Neural progenitor cell (in vitro differentiated cells): ENCODE measurements around the gene ZP1.

Source experiments
- EZH2 ChIP-seq: fragments of 200-600 bp; sonication (generic); IDR thresholded peaks from 2 replicates; pipeline ENCODE4 v1.6.1; 2017; ENCODE audit warnings: antibody characterized with exemption, mild to moderate bottlenecking, moderate library complexity
- TF ChIP-seq, protein P1 (sequence below): fragments of 200-600 bp; sonication (generic); IDR thresholded peaks from 2 replicates; pipeline ENCODE4 v1.5.1; 2017; ENCODE audit warnings: antibody characterized with exemption, mild to moderate bottlenecking

GRCh38 chr11:60851327-60852104 is 15.8 kb upstream of the ZP1 start:
- TF ChIP-seq, protein P1, sequence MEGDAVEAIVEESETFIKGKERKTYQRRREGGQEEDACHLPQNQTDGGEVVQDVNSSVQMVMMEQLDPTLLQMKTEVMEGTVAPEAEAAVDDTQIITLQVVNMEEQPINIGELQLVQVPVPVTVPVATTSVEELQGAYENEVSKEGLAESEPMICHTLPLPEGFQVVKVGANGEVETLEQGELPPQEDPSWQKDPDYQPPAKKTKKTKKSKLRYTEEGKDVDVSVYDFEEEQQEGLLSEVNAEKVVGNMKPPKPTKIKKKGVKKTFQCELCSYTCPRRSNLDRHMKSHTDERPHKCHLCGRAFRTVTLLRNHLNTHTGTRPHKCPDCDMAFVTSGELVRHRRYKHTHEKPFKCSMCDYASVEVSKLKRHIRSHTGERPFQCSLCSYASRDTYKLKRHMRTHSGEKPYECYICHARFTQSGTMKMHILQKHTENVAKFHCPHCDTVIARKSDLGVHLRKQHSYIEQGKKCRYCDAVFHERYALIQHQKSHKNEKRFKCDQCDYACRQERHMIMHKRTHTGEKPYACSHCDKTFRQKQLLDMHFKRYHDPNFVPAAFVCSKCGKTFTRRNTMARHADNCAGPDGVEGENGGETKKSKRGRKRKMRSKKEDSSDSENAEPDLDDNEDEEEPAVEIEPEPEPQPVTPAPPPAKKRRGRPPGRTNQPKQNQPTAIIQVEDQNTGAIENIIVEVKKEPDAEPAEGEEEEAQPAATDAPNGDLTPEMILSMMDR: no peak
- TF ChIP-seq EZH2: no peak
